Calu3 (cell line): Measurements from ENCODE around the gene MARCKSL1. TPM values are rescaled to one million over a fixed set of nuclear protein-coding genes. Genes with fewer than 3 reads are reported as not detected.

Experiments used
- BruUV-seq: library from RNA; stranded (reverse); fragments of 400-500 nt; replicated peaks from 2 replicates; lab custom pipeline; 2021; lab: Mats Ljungman, UMichigan
- CTCF ChIA-PET: fragments of 300-600 bp; sonication (Branson Sonifier 250); formaldehyde crosslinking; loops from one replicate; lab custom pipeline; 2022; ENCODE audit warnings: antibody characterized with exemption; lab: Charles Lee
- DNase-seq: peaks from one replicate; pipeline ENCODE4 v3.0.0; 2022
- H3K27ac Mint-ChIP-seq: one replicate; pipeline ENCODE4 v1.8.0; 2022; ENCODE audit warnings: mixed read lengths; ENCODE audit not compliant: unreplicated experiment
- H3K27me3 Mint-ChIP-seq: one replicate; pipeline ENCODE4 v1.8.0; 2022; ENCODE audit warnings: mixed read lengths; ENCODE audit not compliant: unreplicated experiment
- H3K36me3 Mint-ChIP-seq: one replicate; pipeline ENCODE4 v1.8.0; 2022; ENCODE audit warnings: mild to moderate bottlenecking, moderate library complexity, mixed read lengths; ENCODE audit not compliant: insufficient read depth, unreplicated experiment
- H3K4me1 Mint-ChIP-seq: one replicate; pipeline ENCODE4 v1.8.0; 2022; ENCODE audit warnings: mild to moderate bottlenecking, low read depth, mixed read lengths; ENCODE audit not compliant: unreplicated experiment
- H3K4me3 Mint-ChIP-seq: one replicate; pipeline ENCODE4 v1.8.0; 2022; ENCODE audit warnings: mild to moderate bottlenecking, low read depth, moderate library complexity, mixed read lengths; ENCODE audit not compliant: unreplicated experiment
- H3K9me3 Mint-ChIP-seq: one replicate; pipeline ENCODE4 v1.8.0; 2022; ENCODE audit warnings: low read depth, mixed read lengths; ENCODE audit not compliant: unreplicated experiment
- intact Hi-C: fragments of 100-400 bp; cut with micrococcal nuclease; formaldehyde crosslinking; loops from one replicate; pipeline ENCODE4 v1.10.0; 2022; ENCODE audit not compliant: unreplicated experiment
- total RNA-seq: library from RNA; stranded (reverse); gene quantifications from 2 replicates; pipeline ENCODE4 v1.2.3, GENCODE V29; 2022
- TF ChIP-seq, protein P1 (sequence below): fragments of 200-600 bp; IDR thresholded peaks from one replicate; pipeline ENCODE4 v1.8.0; 2022; ENCODE audit warnings: antibody characterized with exemption; ENCODE audit not compliant: unreplicated experiment

The MARCKSL1 gene
- total RNA-seq, 1 experiment from 2014 or later: 169 TPM

DNA sequence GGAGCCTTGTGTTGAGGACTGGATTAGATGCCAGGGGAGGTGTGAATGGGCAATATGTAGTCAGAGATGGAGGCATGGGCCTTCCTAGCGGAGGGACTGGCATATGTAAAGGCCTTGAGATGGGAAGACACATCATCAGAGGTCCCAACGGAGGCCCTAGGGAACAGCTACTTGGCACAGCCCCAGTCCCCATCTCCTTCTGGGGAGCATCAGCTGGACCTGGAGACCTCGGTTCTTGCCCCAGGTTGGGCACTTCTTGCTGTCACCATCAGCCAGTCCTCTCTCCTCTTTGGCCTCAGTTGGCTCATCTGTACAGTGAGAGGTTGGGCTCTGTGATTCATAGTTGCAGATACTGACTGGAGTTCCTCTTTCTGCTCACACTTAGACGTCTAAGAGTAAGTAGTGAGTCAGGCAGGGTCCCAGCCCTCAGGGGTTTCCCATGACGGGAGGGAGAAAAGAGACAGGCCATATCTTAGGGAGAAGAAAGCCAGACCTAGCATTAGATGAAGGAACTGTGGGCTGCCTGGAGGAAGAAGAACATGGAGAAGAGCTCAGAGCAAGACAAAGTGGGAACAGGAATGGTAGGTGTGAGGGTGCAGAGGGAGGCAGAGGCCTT is 3.4 kb upstream of the MARCKSL1 start:
- H3K9me3 Mint-ChIP-seq: no peaks in the 10 kb centered on the region
- intact Hi-C loops: no loop called here
- CTCF ChIA-PET: no interaction called here
- no peaks in the 10 kb centered on the region for H3K27me3 Mint-ChIP-seq
- peaks cover 37% of the 10 kb centered on the region for H3K4me1 Mint-ChIP-seq
- TF ChIP-seq, protein P1, sequence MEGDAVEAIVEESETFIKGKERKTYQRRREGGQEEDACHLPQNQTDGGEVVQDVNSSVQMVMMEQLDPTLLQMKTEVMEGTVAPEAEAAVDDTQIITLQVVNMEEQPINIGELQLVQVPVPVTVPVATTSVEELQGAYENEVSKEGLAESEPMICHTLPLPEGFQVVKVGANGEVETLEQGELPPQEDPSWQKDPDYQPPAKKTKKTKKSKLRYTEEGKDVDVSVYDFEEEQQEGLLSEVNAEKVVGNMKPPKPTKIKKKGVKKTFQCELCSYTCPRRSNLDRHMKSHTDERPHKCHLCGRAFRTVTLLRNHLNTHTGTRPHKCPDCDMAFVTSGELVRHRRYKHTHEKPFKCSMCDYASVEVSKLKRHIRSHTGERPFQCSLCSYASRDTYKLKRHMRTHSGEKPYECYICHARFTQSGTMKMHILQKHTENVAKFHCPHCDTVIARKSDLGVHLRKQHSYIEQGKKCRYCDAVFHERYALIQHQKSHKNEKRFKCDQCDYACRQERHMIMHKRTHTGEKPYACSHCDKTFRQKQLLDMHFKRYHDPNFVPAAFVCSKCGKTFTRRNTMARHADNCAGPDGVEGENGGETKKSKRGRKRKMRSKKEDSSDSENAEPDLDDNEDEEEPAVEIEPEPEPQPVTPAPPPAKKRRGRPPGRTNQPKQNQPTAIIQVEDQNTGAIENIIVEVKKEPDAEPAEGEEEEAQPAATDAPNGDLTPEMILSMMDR: no peak
- H3K27ac Mint-ChIP-seq: no peak overlapping the region
- no TSS peak for BruUV-seq
- H3K4me3 Mint-ChIP-seq: no peak overlapping the region
- H3K36me3 Mint-ChIP-seq: peaks cover 28% of the 10 kb centered on the region
- no peak for DNase-seq

GRCh38 chr1:32338637-32339145 is 2.7 kb upstream of the MARCKSL1 start:
- Mint-ChIP-seq H3K4me3 (peak overlapping the region; percentile 13), H3K27ac (peak overlapping the region; percentile 48), H3K9me3 (no peaks in the 10 kb centered on the region), H3K4me1 (peaks cover 45% of the 10 kb centered on the region), H3K36me3 (peaks cover 35% of the 10 kb centered on the region), H3K27me3 (no peaks in the 10 kb centered on the region)
- CTCF ChIA-PET: no interaction called here
- no TSS peak for BruUV-seq
- intact Hi-C loops: no loop called here
- peak; percentile 23 for DNase-seq
- TF ChIP-seq, protein P1: no peak

GRCh38 chr1:32337855-32338636 is 2.0 kb upstream of the MARCKSL1 start:
- Mint-ChIP-seq H3K4me1 (peaks cover 51% of the 10 kb centered on the region), H3K27me3 (no peaks in the 10 kb centered on the region), H3K27ac (peak overlapping the region; percentile 48), H3K36me3 (peaks cover 40% of the 10 kb centered on the region), H3K4me3 (peak overlapping the region; percentile 13), H3K9me3 (no peaks in the 10 kb centered on the region)
- intact Hi-C loops: no loop called here
- no TSS peak for BruUV-seq
- TF ChIP-seq, protein P1: no peak
- DNase-seq: peak; percentile 70
- CTCF ChIA-PET: interaction anchor here (0.6 to 0.7 kb wide), 2 partner anchors 158 to 1275 kb away, joined by 3 read pairs; no protein-coding TSS in a partner anchor

GRCh38 chr1:32336963-32337675 is 1.1 kb upstream of the MARCKSL1 start:
- Mint-ChIP-seq H3K4me3 (peak overlapping the region; percentile 85), H3K27ac (peak overlapping the region; percentile 54), H3K27me3 (no peaks in the 10 kb centered on the region), H3K9me3 (no peaks in the 10 kb centered on the region), H3K36me3 (peaks cover 48% of the 10 kb centered on the region), H3K4me1 (peaks cover 59% of the 10 kb centered on the region)
- DNase-seq: peak; percentile 18
- CTCF ChIA-PET: interaction anchor here (0.7 to 0.8 kb wide), 2 partner anchors 19 to 157 kb away, joined by 3 read pairs; no protein-coding TSS in a partner anchor
- BruUV-seq: no TSS peak
- intact Hi-C loops: no loop called here
- TF ChIP-seq, protein P1: no peak
